GM18870 (cell line): ENCODE results near the gene PLEKHA8.

ENCODE experiments used
- ATAC-seq: cut with Tn5 transposase; IDR thresholded peaks from one replicate; pipeline ENCODE4 v1.9.1; 2021; ENCODE audit warnings: moderate library complexity; ENCODE audit not compliant: unreplicated experiment

The PLEKHA8 gene

GRCh38 chr7:30144657-30145306, 116.6 kb downstream of the PLEKHA8 start:
- ATAC-seq: no peak

GRCh38 chr7:30145426-30145970, 117.3 kb downstream of the PLEKHA8 start:
- ATAC-seq: no peak

- no peak for ATAC-seq
These were observed 118.0 kb downstream of the PLEKHA8 start for GRCh38 chr7:30146127-30146612.

- ATAC-seq: no peak
These were observed 119.0 kb downstream of the PLEKHA8 start for GRCh38 chr7:30147223-30147622.

GRCh38 chr7:30147785-30148184, 119.6 kb downstream of the PLEKHA8 start:
- ATAC-seq: no peak

- no peak for ATAC-seq
These were observed 120.2 kb downstream of the PLEKHA8 start for GRCh38 chr7:30148426-30148825.

- no peak for ATAC-seq
These were observed 120.8 kb downstream of the PLEKHA8 start for GRCh38 chr7:30148951-30149459.

GRCh38 chr7:30149640-30150272, 121.5 kb downstream of the PLEKHA8 start:
- ATAC-seq: no peak

- no peak for ATAC-seq
These were observed 122.5 kb downstream of the PLEKHA8 start for GRCh38 chr7:30150711-30151110.

- no peak for ATAC-seq
These were observed 125.9 kb downstream of the PLEKHA8 start for GRCh38 chr7:30154111-30154587.

GRCh38 chr7:30155481-30155880, 127.3 kb downstream of the PLEKHA8 start:
- no peak for ATAC-seq

- no peak for ATAC-seq
These were observed 129.0 kb downstream of the PLEKHA8 start for GRCh38 chr7:30157204-30157603.

- no peak for ATAC-seq
These were observed 131.0 kb downstream of the PLEKHA8 start for GRCh38 chr7:30159163-30159562.

- ATAC-seq: no peak
These were observed 131.5 kb downstream of the PLEKHA8 start for GRCh38 chr7:30159698-30160143.

- no peak for ATAC-seq
These were observed 132.1 kb downstream of the PLEKHA8 start for GRCh38 chr7:30160329-30160728.

- ATAC-seq: no peak
These were observed 133.9 kb downstream of the PLEKHA8 start for GRCh38 chr7:30162133-30162532.

GRCh38 chr7:30162622-30163124, 134.5 kb downstream of the PLEKHA8 start:
- ATAC-seq: no peak

- ATAC-seq: no peak
These were observed 135.2 kb downstream of the PLEKHA8 start for GRCh38 chr7:30163231-30163894.

- ATAC-seq: no peak
These were observed 136.4 kb downstream of the PLEKHA8 start for GRCh38 chr7:30164567-30164966.

- no peak for ATAC-seq
These were observed 137.4 kb downstream of the PLEKHA8 start for GRCh38 chr7:30165590-30165989.
